ENCODE data around the gene KCNIP4. TPM values are rescaled to one million over a fixed set of nuclear protein-coding genes. Genes with fewer than 3 reads are reported as not detected.

Gene KCNIP4
- total RNA-seq, 8 experiments from 2014 or later, result 1.7 to 18.5 (median 10.8) TPM

GRCh38 chr4:21554066-21554465 is 394.5 kb downstream of the KCNIP4 start:
- in situ Hi-C loops (cut with MboI; ENCODE audit: low pct_unique_long_range_greater_than_20kb in 2 of 9, low sequenced_read_pairs in 9 of 9, unreplicated experiment in 9 of 9), result no loop called here
- 0 to 50% (median 14%) methylated on average over 1 of the region's 1 CpG; no CpG with 5 or more reads in 6 of the 10 experiments for WGBS, 10 experiments
- peak in 3 of 8 experiments; percentile 18 to 28 (median 20) for ATAC-seq (replicated peaks in 6 of 8)

GRCh38 chr4:21552455-21552854 is 396.1 kb downstream of the KCNIP4 start:
- H3K27ac ChIP-seq, result no peak overlapping the region
- 25 to 100% (median 85%) methylated on average over 1 of the region's 1 CpG for WGBS, 10 experiments
- in situ Hi-C loops (cut with MboI; ENCODE audit: low pct_unique_long_range_greater_than_20kb in 2 of 9, low sequenced_read_pairs in 9 of 9, unreplicated experiment in 9 of 9), result no loop called here
- H3K4me1 ChIP-seq (replicated peaks in 1 of 2), result peaks cover 3 to 31% of the 10 kb centered on the region in 2 donors
- no peak overlapping the region for H3K4me3 ChIP-seq
- no peak for ATAC-seq (replicated peaks in 6 of 8)

More at GRCh38 chr4:21554066-21554465, 394.5 kb downstream of the KCNIP4 start:
- no peak overlapping the region for H3K4me3 ChIP-seq
- H3K4me1 ChIP-seq (replicated peaks in 1 of 2), result peaks cover 3 to 31% of the 10 kb centered on the region in 2 donors
- no peak overlapping the region for H3K27ac ChIP-seq

- H3K4me1 ChIP-seq (replicated peaks in 1 of 2), result peaks cover 2 to 6% of the 10 kb centered on the region in 2 donors
- WGBS, 10 experiments, result 0 to 80% (median 19%) methylated on average over 1 to 3 of the region's 3 CpGs; no CpG with 5 or more reads in 1 of the 10 experiments
- peak; percentile 22 to 84 (median 62) for ATAC-seq (replicated peaks in 6 of 8)
- in situ Hi-C loops (cut with MboI; ENCODE audit: low pct_unique_long_range_greater_than_20kb in 2 of 9, low sequenced_read_pairs in 9 of 9, unreplicated experiment in 9 of 9), result no loop called here
- H3K4me3 ChIP-seq, result peak overlapping the region in 2 of 5 donors; percentile 30 to 37
- no peak overlapping the region for H3K27ac ChIP-seq
Measured at GRCh38 chr4:21544955-21545354, 403.6 kb downstream of the KCNIP4 start.

GRCh38 chr4:21544415-21544814 is 404.2 kb downstream of the KCNIP4 start:
- ATAC-seq (replicated peaks in 6 of 8), result peak; percentile 60 to 76 (median 66)
- in situ Hi-C loops (cut with MboI; ENCODE audit: low pct_unique_long_range_greater_than_20kb in 2 of 9, low sequenced_read_pairs in 9 of 9, unreplicated experiment in 9 of 9), result no loop called here
- 0 to 40% (median 0%) methylated on average over 1 of the region's 1 CpG; no CpG with 5 or more reads in 5 of the 10 experiments for WGBS, 10 experiments
- peaks cover 2 to 6% of the 10 kb centered on the region in 2 donors for H3K4me1 ChIP-seq (replicated peaks in 1 of 2)
- H3K4me3 ChIP-seq, result peak overlapping the region in 2 of 5 donors; percentile 30 to 37
- no peak overlapping the region for H3K27ac ChIP-seq

GRCh38 chr4:21543514-21543913 is 405.1 kb downstream of the KCNIP4 start:
- Histone ChIP-seq H3K4me1 (replicated peaks in 1 of 2) (peaks cover 2 to 6% of the 10 kb centered on the region in 2 donors), H3K4me3 (peak overlapping the region in 3 of 5 donors; percentile 10 to 37 (median 30)), H3K27ac (no peak overlapping the region)
- WGBS, 10 experiments, result 10 to 63% (median 31%) methylated on average over 2 to 3 of the region's 3 CpGs
- in situ Hi-C loops (cut with MboI; ENCODE audit: low pct_unique_long_range_greater_than_20kb in 2 of 9, low sequenced_read_pairs in 9 of 9, unreplicated experiment in 9 of 9), result no loop called here
- ATAC-seq (replicated peaks in 6 of 8), result no peak

GRCh38 chr4:21535898-21536297 is 412.7 kb downstream of the KCNIP4 start:
- Histone ChIP-seq H3K4me1 (replicated peaks in 1 of 2) (peaks cover 0 to 6% of the 10 kb centered on the region in 2 donors), H3K4me3 (no peak overlapping the region), H3K27ac (no peak overlapping the region)
- 33 to 95% (median 82%) methylated on average over 1 to 3 of the region's 3 CpGs; no CpG with 5 or more reads in 2 of the 10 experiments for WGBS, 10 experiments
- in situ Hi-C loops (cut with MboI; ENCODE audit: low pct_unique_long_range_greater_than_20kb in 2 of 9, low sequenced_read_pairs in 9 of 9, unreplicated experiment in 9 of 9), result no loop called here
- ATAC-seq (replicated peaks in 6 of 8), result peak in 5 of 8 experiments; percentile 15 to 77 (median 54)

- no peak for ATAC-seq (replicated peaks in 6 of 8)
- Histone ChIP-seq H3K27ac (no peak overlapping the region), H3K4me3 (no peak overlapping the region), H3K4me1 (replicated peaks in 1 of 2) (peaks cover 0 to 6% of the 10 kb centered on the region in 2 donors)
- in situ Hi-C loops (cut with MboI; ENCODE audit: low pct_unique_long_range_greater_than_20kb in 2 of 9, low sequenced_read_pairs in 9 of 9, unreplicated experiment in 9 of 9), result no loop called here
Measured at GRCh38 chr4:21531048-21531447, 417.5 kb downstream of the KCNIP4 start.

- ATAC-seq (replicated peaks in 6 of 8), result no peak
- no peak overlapping the region for H3K27ac ChIP-seq
- no peak overlapping the region for H3K4me3 ChIP-seq
- peaks cover 0 to 6% of the 10 kb centered on the region in 2 donors for H3K4me1 ChIP-seq (replicated peaks in 1 of 2)
- 14 to 100% (median 70%) methylated on average over 1 of the region's 1 CpG; no CpG with 5 or more reads in 2 of the 10 experiments for WGBS, 10 experiments
- in situ Hi-C loops (cut with MboI; ENCODE audit: low pct_unique_long_range_greater_than_20kb in 2 of 9, low sequenced_read_pairs in 9 of 9, unreplicated experiment in 9 of 9), result no loop called here
Measured at GRCh38 chr4:21529214-21529613, 419.4 kb downstream of the KCNIP4 start.

GRCh38 chr4:21522296-21522695 is 426.3 kb downstream of the KCNIP4 start:
- ATAC-seq (replicated peaks in 6 of 8), result no peak
- no peaks in the 10 kb centered on the region for H3K4me1 ChIP-seq (replicated peaks in 1 of 2)
- in situ Hi-C loops (cut with MboI; ENCODE audit: low pct_unique_long_range_greater_than_20kb in 2 of 9, low sequenced_read_pairs in 9 of 9, unreplicated experiment in 9 of 9), result loop anchor here in 4 of 9 experiments (25.0 kb wide), 2 partner anchors 240 to 865 kb away; no protein-coding TSS in a partner anchor
- 0 to 100% (median 80%) methylated on average over 1 to 3 of the region's 3 CpGs; no CpG with 5 or more reads in 1 of the 10 experiments for WGBS, 10 experiments
- H3K27ac ChIP-seq, result no peak overlapping the region
- H3K4me3 ChIP-seq, result no peak overlapping the region

- 0 to 100% (median 90%) methylated on average over 2 to 5 of the region's 5 CpGs; no CpG with 5 or more reads in 1 of the 10 experiments for WGBS, 10 experiments
- Histone ChIP-seq H3K4me3 (no peak overlapping the region), H3K4me1 (replicated peaks in 1 of 2) (peaks cover 0 to 3% of the 10 kb centered on the region in 2 donors), H3K27ac (no peak overlapping the region)
- ATAC-seq (replicated peaks in 6 of 8), result no peak
- in situ Hi-C loops (cut with MboI; ENCODE audit: low pct_unique_long_range_greater_than_20kb in 2 of 9, low sequenced_read_pairs in 9 of 9, unreplicated experiment in 9 of 9), result loop anchor here in 8 of 9 experiments (10.0 to 25.0 kb wide), 4 partner anchors 245 to 870 kb away; no protein-coding TSS in a partner anchor
Measured at GRCh38 chr4:21517126-21517859, 431.3 kb downstream of the KCNIP4 start.

GRCh38 chr4:21514022-21514694 is 434.4 kb downstream of the KCNIP4 start:
- WGBS, 10 experiments, result 7 to 88% (median 69%) methylated on average over 2 to 4 of the region's 4 CpGs
- no peak for ATAC-seq (replicated peaks in 6 of 8)
- peaks cover 0 to 3% of the 10 kb centered on the region in 2 donors for H3K4me1 ChIP-seq (replicated peaks in 1 of 2)
- no peak overlapping the region for H3K4me3 ChIP-seq
- in situ Hi-C loops (cut with MboI; ENCODE audit: low pct_unique_long_range_greater_than_20kb in 2 of 9, low sequenced_read_pairs in 9 of 9, unreplicated experiment in 9 of 9), result loop anchor here in 8 of 9 experiments (10.0 to 25.0 kb wide), 4 partner anchors 248 to 873 kb away; no protein-coding TSS in a partner anchor
- no peak overlapping the region for H3K27ac ChIP-seq

GRCh38 chr4:21512353-21512752 is 436.2 kb downstream of the KCNIP4 start:
- Histone ChIP-seq H3K27ac (no peak overlapping the region), H3K4me1 (replicated peaks in 1 of 2) (peaks cover 0 to 3% of the 10 kb centered on the region in 2 donors), H3K4me3 (no peak overlapping the region)
- in situ Hi-C loops (cut with MboI; ENCODE audit: low pct_unique_long_range_greater_than_20kb in 2 of 9, low sequenced_read_pairs in 9 of 9, unreplicated experiment in 9 of 9), result loop anchor here in 8 of 9 experiments (10.0 to 25.0 kb wide), 4 partner anchors 250 to 875 kb away; no protein-coding TSS in a partner anchor
- ATAC-seq (replicated peaks in 6 of 8), result peak; percentile 60 to 88 (median 72)
- WGBS, 10 experiments, result 20 to 100% (median 76%) methylated on average over 1 of the region's 1 CpG; no CpG with 5 or more reads in 2 of the 10 experiments

GRCh38 chr4:21507439-21507838 is 441.1 kb downstream of the KCNIP4 start:
- no peak overlapping the region for H3K27ac ChIP-seq
- H3K4me1 ChIP-seq (replicated peaks in 1 of 2), result no peaks in the 10 kb centered on the region
- no peak overlapping the region for H3K4me3 ChIP-seq
- in situ Hi-C loops (cut with MboI; ENCODE audit: low pct_unique_long_range_greater_than_20kb in 2 of 9, low sequenced_read_pairs in 9 of 9, unreplicated experiment in 9 of 9), result loop anchor here in 5 of 9 experiments (5.0 to 25.0 kb wide), 4 partner anchors 255 to 880 kb away; no protein-coding TSS in a partner anchor
- 19 to 100% (median 95%) methylated on average over 1 to 4 of the region's 4 CpGs; no CpG with 5 or more reads in 1 of the 10 experiments for WGBS, 10 experiments
- ATAC-seq (replicated peaks in 6 of 8), result peak in 5 of 8 experiments; percentile 24 to 69 (median 60)

Measured in motor neuron (in vitro differentiated cells).